22Rv1 (cell line): Measurements from ENCODE around the gene UXT.
"Not testable (repeated sequence)": the region's sequence is repeated elsewhere in the genome, so short reads cannot be mapped to it uniquely, and the experiment has no call there.

Experiments
- H3K27ac ChIP-seq: fragments of 450-650 bp; 2 replicates; pipeline ENCODE4 v1.5.1; 2017
- CTCF ChIP-seq: fragments of 450-650 bp; IDR thresholded peaks from 2 replicates; pipeline ENCODE4 v1.5.1; 2017; ENCODE audit warnings: mild to moderate bottlenecking
- ZFX ChIP-seq: fragments of 450-650 bp; IDR thresholded peaks from 2 replicates; pipeline ENCODE4 v1.6.1; 2017; ENCODE audit warnings: antibody characterized with exemption, borderline replicate concordance

Gene UXT

GRCh38 chrX:47683829-47684205, 24.8 kb upstream of the UXT start:
- H3K27ac ChIP-seq, result no peak overlapping the region
- no peak for TF ChIP-seq ZFX
- no peak for TF ChIP-seq CTCF

GRCh38 chrX:47683184-47683828, 24.3 kb upstream of the UXT start:
- no peak for TF ChIP-seq ZFX
- TF ChIP-seq CTCF, result peak; percentile 43
- no peak overlapping the region for H3K27ac ChIP-seq

GRCh38 chrX:47675959-47676859, 17.2 kb upstream of the UXT start:
- not testable (repeated sequence) for H3K27ac ChIP-seq

- TF ChIP-seq ZFX, result no peak
- no peak for TF ChIP-seq CTCF
- H3K27ac ChIP-seq, result no peak overlapping the region
These were observed 15.8 kb upstream of the UXT start for GRCh38 chrX:47674776-47675175.

GRCh38 chrX:47665797-47666196, 6.8 kb upstream of the UXT start:
- not testable (repeated sequence) for H3K27ac ChIP-seq

- no peak for TF ChIP-seq CTCF
- no peak for TF ChIP-seq ZFX
- H3K27ac ChIP-seq, result no peak overlapping the region
These were observed 5.8 kb upstream of the UXT start for GRCh38 chrX:47664737-47665136.

GRCh38 chrX:47662144-47662657, 3.2 kb upstream of the UXT start:
- TF ChIP-seq ZFX (no peak), CTCF (no peak)
- H3K27ac ChIP-seq, result no peak overlapping the region

- TF ChIP-seq CTCF (no peak), ZFX (no peak)
- H3K27ac ChIP-seq, result no peak overlapping the region
These were observed 2.6 kb upstream of the UXT start for GRCh38 chrX:47661539-47661938.
